ENCODE measurements around the gene OR11G2.

The OR11G2 gene

DNA sequence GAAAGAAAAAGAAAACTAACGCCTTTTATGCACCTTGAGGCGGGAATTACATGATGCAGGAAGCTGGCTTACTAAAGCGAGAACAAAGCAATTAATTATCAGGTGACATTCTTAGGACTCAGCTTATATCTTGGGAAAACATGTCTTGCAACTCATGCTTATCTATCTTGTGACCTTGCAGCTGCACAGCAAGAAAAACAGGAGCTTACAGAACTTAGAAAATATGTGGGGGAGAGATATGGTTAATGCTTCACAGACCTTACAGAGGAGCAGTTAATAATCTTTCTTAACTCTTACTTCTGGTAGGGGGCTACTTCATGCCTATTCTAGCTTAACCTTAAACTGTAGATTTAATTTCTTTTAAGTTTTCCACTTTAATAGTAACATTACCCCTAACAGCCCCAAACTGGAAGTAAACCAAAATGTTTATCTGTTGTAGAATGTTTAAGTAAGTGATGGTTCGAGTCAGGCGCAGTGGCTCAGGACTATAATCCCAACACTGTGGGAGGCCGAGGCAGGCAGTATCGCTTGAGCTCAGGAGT is 13.2 kb upstream of the OR11G2 start:
- Histone ChIP-seq H2AK5ac (ENCODE audit: low read length, severe bottlenecking) (no peak overlapping the region), H3K14ac (ENCODE audit: low read length in 2 of 2) (no peak overlapping the region), H2BK5ac (ENCODE audit: low read depth, low read length, poor library complexity, severe bottlenecking) (no peak overlapping the region), H2AFZ (ENCODE audit: low read depth, low read length) (no peak overlapping the region), H3K4ac (ENCODE audit: low read depth in 1 of 2, low read length in 2 of 2) (no peak overlapping the region), H3K9me3 (ENCODE audit: control insufficient read depth, low read length) (no peaks in the 10 kb centered on the region), H3K27ac (ENCODE audit: low read length, poor library complexity, severe bottlenecking) (no peak overlapping the region), H2BK15ac (ENCODE audit: low read depth, poor library complexity, severe bottlenecking) (no peak overlapping the region), H3K36me3 (ENCODE audit: control insufficient read depth in 1 of 2, insufficient read depth in 2 of 2, low read depth in 1 of 2, low read length in 2 of 2) (no peaks in the 10 kb centered on the region), H3K79me1 (replicated peaks; ENCODE audit: low read length, poor library complexity, severe bottlenecking) (no peaks in the 10 kb centered on the region), H4K8ac (ENCODE audit: low read length) (no peak overlapping the region), H3K18ac (ENCODE audit: low read depth in 1 of 2, low read length in 2 of 2) (no peak overlapping the region), H3K4me3 (ENCODE audit: insufficient read depth in 1 of 2, low read depth in 1 of 2, low read length in 2 of 2) (no peak overlapping the region), H2BK12ac (ENCODE audit: low read length in 2 of 2) (no peak overlapping the region), H3K4me1 (ENCODE audit: control insufficient read depth, insufficient read depth, low read depth, low read length) (no peaks in the 10 kb centered on the region), H3K4me2 (ENCODE audit: low read length, poor library complexity, severe bottlenecking) (no peak overlapping the region), H3K23ac (ENCODE audit: low read length in 2 of 2) (no peak overlapping the region), H3K9ac (ENCODE audit: low read length) (no peak overlapping the region), H3K27me3 (ENCODE audit: control insufficient read depth in 1 of 2, insufficient read depth in 1 of 2, low read length in 2 of 2) (no peaks in the 10 kb centered on the region), H4K91ac (ENCODE audit: low read length) (no peak overlapping the region), H2BK120ac (ENCODE audit: low read depth, low read length) (no peak overlapping the region)
- whole genome bisulfite sequencing = 77% methylated on average over 3 of the region's 7 CpGs
- DNase-seq = no peak

DNA sequence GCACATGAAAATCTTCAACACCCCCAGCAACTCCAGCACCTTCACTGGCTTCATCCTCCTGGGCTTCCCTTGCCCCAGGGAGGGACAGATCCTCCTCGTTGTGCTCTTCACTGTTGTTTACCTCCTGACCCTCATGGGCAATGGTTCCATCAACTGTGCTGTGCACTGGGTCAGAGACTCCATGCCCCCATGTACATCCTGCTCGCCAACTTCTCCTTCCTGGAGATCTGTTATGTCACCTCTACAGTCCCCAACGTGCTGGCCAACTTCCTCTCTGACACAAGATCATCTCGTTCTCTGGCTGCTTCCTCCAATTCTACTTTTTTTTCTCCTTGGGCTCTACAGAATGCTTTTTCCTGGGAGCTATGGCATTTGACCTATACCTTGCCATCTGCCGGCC is 11.5 kb upstream of the OR11G2 start:
- no peaks in the 10 kb centered on the region for H3K79me1 ChIP-seq (replicated peaks; ENCODE audit: low read length, poor library complexity, severe bottlenecking)
- H2BK12ac ChIP-seq (ENCODE audit: low read length in 2 of 2) = no peak overlapping the region
- no peak overlapping the region for H2BK15ac ChIP-seq (ENCODE audit: low read depth, poor library complexity, severe bottlenecking)
- H2BK5ac ChIP-seq (ENCODE audit: low read depth, low read length, poor library complexity, severe bottlenecking) = no peak overlapping the region
- no peak overlapping the region for H3K18ac ChIP-seq (ENCODE audit: low read depth in 1 of 2, low read length in 2 of 2)
- H3K23ac ChIP-seq (ENCODE audit: low read length in 2 of 2) = no peak overlapping the region
- H3K36me3 ChIP-seq (ENCODE audit: control insufficient read depth in 1 of 2, insufficient read depth in 2 of 2, low read depth in 1 of 2, low read length in 2 of 2) = no peaks in the 10 kb centered on the region
- H3K4ac ChIP-seq (ENCODE audit: low read depth in 1 of 2, low read length in 2 of 2) = no peak overlapping the region
- H3K27ac ChIP-seq (ENCODE audit: low read length, poor library complexity, severe bottlenecking) = no peak overlapping the region
- H4K8ac ChIP-seq (ENCODE audit: low read length) = no peak overlapping the region
- no peaks in the 10 kb centered on the region for H3K27me3 ChIP-seq (ENCODE audit: control insufficient read depth in 1 of 2, insufficient read depth in 1 of 2, low read length in 2 of 2)
- H2BK120ac ChIP-seq (ENCODE audit: low read depth, low read length) = no peak overlapping the region
- H3K4me1 ChIP-seq (ENCODE audit: control insufficient read depth, insufficient read depth, low read depth, low read length) = no peaks in the 10 kb centered on the region
- H3K14ac ChIP-seq (ENCODE audit: low read length in 2 of 2) = no peak overlapping the region
- no peak for DNase-seq
- no peak overlapping the region for H2AK5ac ChIP-seq (ENCODE audit: low read length, severe bottlenecking)
- no peak overlapping the region for H3K4me3 ChIP-seq (ENCODE audit: insufficient read depth in 1 of 2, low read depth in 1 of 2, low read length in 2 of 2)
- no peak overlapping the region for H3K9ac ChIP-seq (ENCODE audit: low read length)
- no peak overlapping the region for H2AFZ ChIP-seq (ENCODE audit: low read depth, low read length)
- H4K91ac ChIP-seq (ENCODE audit: low read length) = no peak overlapping the region
- WGBS = 38% methylated on average over 5 of the region's 5 CpGs
- H3K9me3 ChIP-seq (ENCODE audit: control insufficient read depth, low read length) = no peaks in the 10 kb centered on the region
- H3K4me2 ChIP-seq (ENCODE audit: low read length, poor library complexity, severe bottlenecking) = no peak overlapping the region

DNA sequence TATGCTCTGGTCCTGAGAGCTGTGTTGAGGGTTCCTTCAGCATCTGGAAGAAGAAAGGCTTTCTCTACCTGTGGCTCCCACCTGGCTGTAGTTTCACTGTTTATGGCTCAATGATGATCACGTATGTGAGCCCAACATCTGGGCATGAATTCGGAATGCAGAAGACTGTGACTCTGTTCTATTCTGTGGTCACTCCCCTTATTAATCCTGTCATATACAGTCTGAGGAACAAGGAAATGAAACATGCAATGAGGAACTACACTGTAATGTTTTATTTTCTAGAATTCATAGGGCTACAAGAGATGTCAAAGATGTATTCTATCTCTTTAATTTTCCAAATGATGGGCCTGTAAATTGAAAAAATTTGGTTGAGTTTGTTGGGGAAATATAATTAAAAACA is 10.8 kb upstream of the OR11G2 start:
- WGBS = 50% methylated on average over 1 of the region's 2 CpGs
- no peak overlapping the region for H2AFZ ChIP-seq (ENCODE audit: low read depth, low read length)

DNA sequence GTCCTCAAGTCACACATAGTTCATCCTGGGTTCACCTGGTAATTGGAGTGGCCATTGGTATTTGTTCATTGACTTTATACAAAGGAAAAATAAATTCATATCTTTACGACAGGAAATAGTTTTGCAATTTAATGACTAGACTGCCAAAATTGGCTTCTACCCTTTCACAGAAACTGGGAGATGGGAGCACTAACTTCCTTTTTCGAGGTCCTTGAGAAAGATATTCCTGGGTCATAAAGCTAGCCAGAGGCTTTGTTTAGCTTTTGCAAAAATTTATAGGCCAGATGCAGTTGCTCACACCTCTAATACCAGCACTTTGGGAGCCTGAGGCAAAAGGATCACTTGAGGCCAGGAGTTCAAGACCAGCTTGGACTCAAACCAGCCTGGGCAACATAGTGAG is 10.2 kb upstream of the OR11G2 start:
- H3K27ac ChIP-seq (ENCODE audit: low read length, poor library complexity, severe bottlenecking) = no peak overlapping the region
- H3K4me2 ChIP-seq (ENCODE audit: low read length, poor library complexity, severe bottlenecking) = no peak overlapping the region
- no peak overlapping the region for H2BK12ac ChIP-seq (ENCODE audit: low read length in 2 of 2)

More for the DNA sequence above, 10.8 kb upstream of the OR11G2 start:
- Histone ChIP-seq H3K23ac (ENCODE audit: low read length in 2 of 2) (no peak overlapping the region), H4K91ac (ENCODE audit: low read length) (no peak overlapping the region), H2AK5ac (ENCODE audit: low read length, severe bottlenecking) (no peak overlapping the region), H2BK5ac (ENCODE audit: low read depth, low read length, poor library complexity, severe bottlenecking) (no peak overlapping the region), H3K4me1 (ENCODE audit: control insufficient read depth, insufficient read depth, low read depth, low read length) (no peaks in the 10 kb centered on the region), H4K8ac (ENCODE audit: low read length) (no peak overlapping the region), H3K4ac (ENCODE audit: low read depth in 1 of 2, low read length in 2 of 2) (no peak overlapping the region), H3K27me3 (ENCODE audit: control insufficient read depth in 1 of 2, insufficient read depth in 1 of 2, low read length in 2 of 2) (no peaks in the 10 kb centered on the region), H3K14ac (ENCODE audit: low read length in 2 of 2) (no peak overlapping the region), H2BK120ac (ENCODE audit: low read depth, low read length) (no peak overlapping the region), H3K9me3 (ENCODE audit: control insufficient read depth, low read length) (no peaks in the 10 kb centered on the region), H2BK12ac (ENCODE audit: low read length in 2 of 2) (no peak overlapping the region), H3K79me1 (replicated peaks; ENCODE audit: low read length, poor library complexity, severe bottlenecking) (no peaks in the 10 kb centered on the region), H3K36me3 (ENCODE audit: control insufficient read depth in 1 of 2, insufficient read depth in 2 of 2, low read depth in 1 of 2, low read length in 2 of 2) (no peaks in the 10 kb centered on the region), H3K18ac (ENCODE audit: low read depth in 1 of 2, low read length in 2 of 2) (no peak overlapping the region), H3K27ac (ENCODE audit: low read length, poor library complexity, severe bottlenecking) (no peak overlapping the region), H2BK15ac (ENCODE audit: low read depth, poor library complexity, severe bottlenecking) (no peak overlapping the region), H3K4me2 (ENCODE audit: low read length, poor library complexity, severe bottlenecking) (no peak overlapping the region), H3K9ac (ENCODE audit: low read length) (no peak overlapping the region), H3K4me3 (ENCODE audit: insufficient read depth in 1 of 2, low read depth in 1 of 2, low read length in 2 of 2) (no peak overlapping the region)
- no peak for DNase-seq

More for the DNA sequence above, 10.2 kb upstream of the OR11G2 start:
- H2AFZ ChIP-seq (ENCODE audit: low read depth, low read length) = no peak overlapping the region
- H3K23ac ChIP-seq (ENCODE audit: low read length in 2 of 2) = no peak overlapping the region
- H3K36me3 ChIP-seq (ENCODE audit: control insufficient read depth in 1 of 2, insufficient read depth in 2 of 2, low read depth in 1 of 2, low read length in 2 of 2) = no peaks in the 10 kb centered on the region
- H2BK120ac ChIP-seq (ENCODE audit: low read depth, low read length) = no peak overlapping the region
- H3K4me1 ChIP-seq (ENCODE audit: control insufficient read depth, insufficient read depth, low read depth, low read length) = no peaks in the 10 kb centered on the region
- DNase-seq = no peak
- H3K27me3 ChIP-seq (ENCODE audit: control insufficient read depth in 1 of 2, insufficient read depth in 1 of 2, low read length in 2 of 2) = no peaks in the 10 kb centered on the region
- no peak overlapping the region for H3K18ac ChIP-seq (ENCODE audit: low read depth in 1 of 2, low read length in 2 of 2)
- H3K79me1 ChIP-seq (replicated peaks; ENCODE audit: low read length, poor library complexity, severe bottlenecking) = no peaks in the 10 kb centered on the region
- H3K4me3 ChIP-seq (ENCODE audit: insufficient read depth in 1 of 2, low read depth in 1 of 2, low read length in 2 of 2) = no peak overlapping the region
- H2AK5ac ChIP-seq (ENCODE audit: low read length, severe bottlenecking) = no peak overlapping the region
- no peak overlapping the region for H3K9ac ChIP-seq (ENCODE audit: low read length)
- 30% methylated on average over 1 of the region's 2 CpGs for WGBS
- H3K4ac ChIP-seq (ENCODE audit: low read depth in 1 of 2, low read length in 2 of 2) = no peak overlapping the region
- H4K8ac ChIP-seq (ENCODE audit: low read length) = no peak overlapping the region
- no peaks in the 10 kb centered on the region for H3K9me3 ChIP-seq (ENCODE audit: control insufficient read depth, low read length)
- no peak overlapping the region for H3K14ac ChIP-seq (ENCODE audit: low read length in 2 of 2)
- H4K91ac ChIP-seq (ENCODE audit: low read length) = no peak overlapping the region
- H2BK15ac ChIP-seq (ENCODE audit: low read depth, poor library complexity, severe bottlenecking) = no peak overlapping the region
- H2BK5ac ChIP-seq (ENCODE audit: low read depth, low read length, poor library complexity, severe bottlenecking) = no peak overlapping the region
